ENCODE data around the gene MGAT4A. TPM values are rescaled to one million over a fixed set of nuclear protein-coding genes. Genes with fewer than 3 reads are reported as not detected.

Gene MGAT4A
- total RNA-seq, 4 donors from 2014 or later: 52.8 to 243 (median 175) TPM

- no peaks in the 10 kb centered on the region for H3K9me3 ChIP-seq
- peak overlapping the region in 3 of 4 donors; percentile 10 to 29 (median 13) for H3K4me3 ChIP-seq
- peak overlapping the region; percentile 62 to 76 (median 70) for H3K27ac ChIP-seq
- DNase-seq: peak in 2 of 3 donors; percentile 57 to 71
- no peaks in the 10 kb centered on the region for H3K27me3 ChIP-seq
- no peaks in the 10 kb centered on the region for H3K36me3 ChIP-seq
- H3K4me1 ChIP-seq: peaks cover 0 to 25% (median 5%) of the 10 kb centered on the region in 4 donors
- TF ChIP-seq POLR2A (IDR thresholded peaks at IDR 0.05): peak; percentile 18 to 24
- TF ChIP-seq CTCF (IDR thresholded peaks at IDR 0.05): no peak
Measured at GRCh38 chr2:98771721-98772524, 41.0 kb upstream of the MGAT4A start.

GRCh38 chr2:98771264-98771663 is 40.3 kb upstream of the MGAT4A start:
- H3K27me3 ChIP-seq: no peaks in the 10 kb centered on the region
- H3K9me3 ChIP-seq: no peaks in the 10 kb centered on the region
- no peaks in the 10 kb centered on the region for H3K36me3 ChIP-seq
- H3K4me1 ChIP-seq: peaks cover 0 to 31% (median 5%) of the 10 kb centered on the region in 4 donors
- TF ChIP-seq POLR2A (IDR thresholded peaks at IDR 0.05) (no peak), CTCF (IDR thresholded peaks at IDR 0.05) (no peak)
- H3K4me3 ChIP-seq: peak overlapping the region in 3 of 4 donors; percentile 4 to 19 (median 17)
- DNase-seq: no peak
- peak overlapping the region; percentile 62 to 76 (median 70) for H3K27ac ChIP-seq

DNA sequence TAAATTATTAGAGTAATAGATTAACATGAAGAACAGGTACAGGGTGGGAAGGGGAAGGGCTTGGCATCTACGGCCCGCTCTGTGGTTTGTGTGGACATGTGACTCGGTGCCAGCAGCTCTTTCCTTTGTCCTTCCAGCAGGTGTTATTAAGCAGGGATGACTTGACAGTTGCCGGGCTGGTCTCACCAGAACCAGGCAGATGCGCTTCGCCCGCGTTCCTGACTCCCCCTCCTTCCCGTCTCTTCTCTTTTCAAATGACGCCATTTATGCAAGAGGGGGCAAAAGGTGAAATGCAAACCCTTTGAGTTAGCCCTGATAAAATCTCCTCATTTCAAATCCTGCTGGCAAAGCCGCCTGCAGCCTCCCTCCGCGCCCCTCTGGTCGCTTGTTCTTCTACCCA is 38.9 kb upstream of the MGAT4A start:
- peaks cover 0 to 44% (median 8%) of the 10 kb centered on the region in 4 donors for H3K4me1 ChIP-seq
- no peaks in the 10 kb centered on the region for H3K36me3 ChIP-seq
- peak overlapping the region in 2 of 4 donors; percentile 3 to 6 for H3K4me3 ChIP-seq
- no peak for TF ChIP-seq CTCF (IDR thresholded peaks at IDR 0.05)
- TF ChIP-seq POLR2A (IDR thresholded peaks at IDR 0.05): no peak
- H3K27ac ChIP-seq: peak overlapping the region; percentile 62 to 76 (median 70)
- H3K27me3 ChIP-seq: no peaks in the 10 kb centered on the region
- no peaks in the 10 kb centered on the region for H3K9me3 ChIP-seq
- peak in 2 of 3 donors; percentile 32 to 67 for DNase-seq

- Histone ChIP-seq H3K27me3 (no peaks in the 10 kb centered on the region), H3K9me3 (no peaks in the 10 kb centered on the region), H3K27ac (peak overlapping the region; percentile 14 to 85 (median 60)), H3K4me3 (no peak overlapping the region), H3K4me1 (peaks cover under 1 to 44% (median 8%) of the 10 kb centered on the region in 4 donors), H3K36me3 (no peaks in the 10 kb centered on the region)
- no peak for DNase-seq
- TF ChIP-seq POLR2A (IDR thresholded peaks at IDR 0.05) (no peak), CTCF (IDR thresholded peaks at IDR 0.05) (no peak)
Measured at GRCh38 chr2:98769114-98769476, 38.2 kb upstream of the MGAT4A start.

GRCh38 chr2:98768384-98769113 is 37.6 kb upstream of the MGAT4A start:
- TF ChIP-seq CTCF (IDR thresholded peaks at IDR 0.05): no peak
- Histone ChIP-seq H3K9me3 (no peaks in the 10 kb centered on the region), H3K4me3 (no peak overlapping the region), H3K27ac (peak overlapping the region; percentile 14 to 85 (median 60)), H3K27me3 (no peaks in the 10 kb centered on the region), H3K4me1 (peaks cover 3 to 44% (median 8%) of the 10 kb centered on the region in 4 donors), H3K36me3 (no peaks in the 10 kb centered on the region)
- DNase-seq: no peak
